H9 (cell line): ENCODE data around the gene ATG7. TPM values are rescaled to one million over a fixed set of nuclear protein-coding genes. Genes with fewer than 3 reads are reported as not detected.

Source experiments
- DNase-seq: peaks from one replicate; pipeline ENCODE4 v3.0.0-alpha.2; 2017
- H2AFZ ChIP-seq: one replicate; pipeline ENCODE4 v1.6.1; 2013; ENCODE audit warnings: mild to moderate bottlenecking, low read length, control low read depth, moderate library complexity
- H2AK5ac ChIP-seq: 2 replicates; pipeline ENCODE4 v1.6.1; 2013; ENCODE audit warnings: low read length, control low read depth, mixed read lengths; ENCODE audit not compliant: insufficient read length
- H2BK120ac ChIP-seq: one replicate; pipeline ENCODE4 v1.6.1; 2013; ENCODE audit warnings: low read depth, mild to moderate bottlenecking, low read length, control low read depth, inconsistent platforms; ENCODE audit not compliant: poor library complexity, severe bottlenecking
- H2BK12ac ChIP-seq: 2 replicates; pipeline ENCODE4 v1.6.1; 2013; ENCODE audit warnings: low read length, control low read depth, mixed read lengths, low read depth; ENCODE audit not compliant: insufficient read length
- H2BK15ac ChIP-seq: 2 replicates; pipeline ENCODE4 v1.6.1; 2013; ENCODE audit warnings: low read depth, low read length, control low read depth
- H2BK20ac ChIP-seq: one replicate; pipeline ENCODE4 v1.6.1; 2013; ENCODE audit warnings: low read depth, mild to moderate bottlenecking, low read length, control low read depth, inconsistent platforms; ENCODE audit not compliant: poor library complexity, severe bottlenecking
- H2BK5ac ChIP-seq: 2 replicates; pipeline ENCODE4 v1.6.1; 2013; ENCODE audit warnings: low read length, control low read depth, mixed read lengths; ENCODE audit not compliant: insufficient read length
- H3K14ac ChIP-seq: 2 replicates; pipeline ENCODE4 v1.6.1; 2013; ENCODE audit warnings: low read length, control low read depth; ENCODE audit not compliant: insufficient read depth
- H3K18ac ChIP-seq: 2 replicates; pipeline ENCODE4 v1.6.1; 2013; ENCODE audit warnings: low read depth, mild to moderate bottlenecking, mixed read lengths, low read length, control low read depth; ENCODE audit not compliant: insufficient read length
- H3K23ac ChIP-seq: 2 replicates; pipeline ENCODE4 v1.6.1; 2013; ENCODE audit warnings: low read length, control low read depth, mixed read lengths, low read depth; ENCODE audit not compliant: insufficient read length
- H3K23me2 ChIP-seq: 2 replicates; pipeline ENCODE4 v1.6.1; 2013; ENCODE audit warnings: low read depth, mild to moderate bottlenecking, mixed read lengths, low read length, control low read depth; ENCODE audit not compliant: insufficient read length, poor library complexity, severe bottlenecking
- H3K27ac ChIP-seq: 2 replicates; pipeline ENCODE4 v1.5.1; 2013; ENCODE audit warnings: low read length, control low read depth, mixed read lengths, low read depth; ENCODE audit not compliant: insufficient read length
- H3K27me3 ChIP-seq: 2 replicates; pipeline ENCODE4 v1.6.1; 2013; ENCODE audit warnings: low read length, control low read depth, inconsistent platforms; ENCODE audit not compliant: insufficient read depth
- H3K4ac ChIP-seq: 2 replicates; pipeline ENCODE4 v1.6.1; 2013; ENCODE audit warnings: low read depth, mild to moderate bottlenecking, control low read depth, inconsistent platforms, low read length, moderate library complexity
- H3K4me1 ChIP-seq: 2 replicates; pipeline ENCODE4 v1.6.1; 2013; ENCODE audit warnings: low read length, control low read depth, inconsistent platforms; ENCODE audit not compliant: insufficient read depth
- H3K4me2 ChIP-seq: 2 replicates; pipeline ENCODE4 v1.6.1; 2013; ENCODE audit warnings: low read length, control low read depth, mixed read lengths; ENCODE audit not compliant: insufficient read length, insufficient read depth
- H3K56ac ChIP-seq: 2 replicates; pipeline ENCODE4 v1.6.1; 2013; ENCODE audit warnings: low read depth, mild to moderate bottlenecking, mixed read lengths, low read length, control low read depth; ENCODE audit not compliant: insufficient read length
- H3K79me1 ChIP-seq: 2 replicates; pipeline ENCODE4 v1.6.1; 2013; ENCODE audit warnings: low read depth, mild to moderate bottlenecking, moderate library complexity, low read length, control low read depth, inconsistent platforms; ENCODE audit not compliant: insufficient read depth, poor library complexity, severe bottlenecking
- H3K79me2 ChIP-seq: 2 replicates; pipeline ENCODE4 v1.6.1; 2013; ENCODE audit warnings: low read length, control low read depth, inconsistent platforms; ENCODE audit not compliant: insufficient read depth
- H3K9ac ChIP-seq: 2 replicates; pipeline ENCODE4 v1.6.1; 2013; ENCODE audit warnings: low read length, control low read depth, mixed read lengths; ENCODE audit not compliant: insufficient read length; ENCODE audit errors: extremely low read depth
- H3K9me3 ChIP-seq: one replicate; pipeline ENCODE4 v1.6.1; 2013; ENCODE audit warnings: low read depth, low read length, inconsistent platforms; ENCODE audit not compliant: control insufficient read depth
- H3T11ph ChIP-seq: one replicate; pipeline ENCODE4 v1.6.1; 2013; ENCODE audit warnings: mild to moderate bottlenecking, low read length, control low read depth, inconsistent platforms
- H4K20me1 ChIP-seq: one replicate; pipeline ENCODE4 v1.6.1; 2013; ENCODE audit not compliant: control insufficient read depth, insufficient read length, insufficient read depth
- H4K5ac ChIP-seq: 2 replicates; pipeline ENCODE4 v1.6.1; 2013; ENCODE audit warnings: low read depth, mild to moderate bottlenecking, mixed read lengths, low read length, control low read depth; ENCODE audit not compliant: insufficient read length
- H4K8ac ChIP-seq: replicated peaks from 2 replicates; pipeline ENCODE4 v1.6.1; 2013; ENCODE audit warnings: low read length, control low read depth, mixed read lengths, low read depth; ENCODE audit not compliant: insufficient read length
- H4K91ac ChIP-seq: 2 replicates; pipeline ENCODE4 v1.6.1; 2013; ENCODE audit warnings: low read depth, mild to moderate bottlenecking, moderate library complexity, mixed read lengths, low read length, control low read depth; ENCODE audit not compliant: insufficient read length
- H3K27ac Mint-ChIP-seq, 3 experiments: 2 replicates in 2 of 3; 3 replicates in 1 of 3; pipeline ENCODE4 v1.8.0; 2020 to 2021; ENCODE audit warnings: mixed read lengths in 3 of 3, mild to moderate bottlenecking in 1 of 3, moderate library complexity in 1 of 3
- H3K27me3 Mint-ChIP-seq: 2 replicates; pipeline ENCODE4 v1.8.0; 2021; ENCODE audit warnings: low read depth, mild to moderate bottlenecking, moderate library complexity, mixed read lengths
- H3K36me3 Mint-ChIP-seq, 3 experiments: 2 replicates in 2 of 3; 3 replicates in 1 of 3; pipeline ENCODE4 v1.8.0; 2020 to 2021; ENCODE audit warnings: low read depth in 3 of 3, mixed read lengths in 3 of 3; ENCODE audit not compliant: insufficient read depth in 1 of 3
- H3K4me1 Mint-ChIP-seq, 2 experiments: 2 replicates each; pipeline ENCODE4 v1.8.0; 2020; ENCODE audit warnings: mixed read lengths in 2 of 2
- H3K4me3 Mint-ChIP-seq, 2 experiments: 2 replicates in 1 of 2; 3 replicates in 1 of 2; pipeline ENCODE4 v1.8.0; 2020 to 2021; ENCODE audit warnings: mild to moderate bottlenecking in 2 of 2, mixed read lengths in 2 of 2, moderate library complexity in 1 of 2
- H3K9me3 Mint-ChIP-seq, 2 experiments: 2 replicates in 1 of 2; 3 replicates in 1 of 2; pipeline ENCODE4 v1.8.0; 2020; ENCODE audit warnings: mild to moderate bottlenecking in 2 of 2, mixed read lengths in 2 of 2, moderate library complexity in 1 of 2
- WGBS: extraction: QIAGEN DNeasy Blood & Tissue Kit; methylation state at CpG from one replicate; pipeline ENCODE4 v1.1.7; 2013; ENCODE audit warnings: missing lambda C conversion rate, low lambda C conversion rate, mixed read lengths; ENCODE audit not compliant: insufficient read length; ENCODE audit errors: extremely low coverage; 5-methylcytosine and 5-hydroxymethylcytosine counted together
- total RNA-seq: library from RNA; stranded (reverse); gene quantifications from 2 replicates; pipeline ENCODE4 v1.2.1, GENCODE V29; 2021
- TF ChIP-seq, protein P1 (sequence below): fragments of 200-600 bp; sonication (generic); conservative IDR thresholded peaks from 3 replicates; pipeline ENCODE4 v1.8.0; 2021; ENCODE audit warnings: antibody characterized with exemption, mild to moderate bottlenecking

The ATG7 gene
- total RNA-seq, 1 experiment from 2014 or later: 17.9 TPM

DNA sequence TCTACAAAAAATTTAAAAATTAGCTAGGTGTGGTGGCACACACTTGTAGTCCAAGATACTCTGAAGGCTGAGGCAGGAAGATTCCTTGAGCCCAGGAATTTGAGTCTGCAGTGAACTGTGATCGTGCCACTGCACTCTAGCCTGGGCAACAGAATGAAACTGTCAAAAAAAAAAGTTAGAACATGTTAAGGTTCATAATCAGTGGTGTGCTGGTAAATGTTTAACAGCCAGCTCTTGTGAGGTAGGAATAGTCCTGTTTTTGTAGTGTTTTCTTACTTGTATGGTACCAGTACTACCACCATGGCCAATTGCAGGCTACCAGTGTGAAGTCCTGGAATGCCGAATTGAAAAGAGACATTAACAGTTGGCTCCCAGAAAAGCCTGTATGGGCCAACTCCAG, 50.7 kb downstream of the ATG7 start:
- no peak overlapping the region for H3K23ac ChIP-seq
- no peak overlapping the region for H4K8ac ChIP-seq
- H3K79me2 ChIP-seq: no peaks in the 10 kb centered on the region
- no peak overlapping the region for H2BK5ac ChIP-seq
- H3K14ac ChIP-seq: no peak overlapping the region
- no peak for DNase-seq
- Mint-ChIP-seq H3K27me3 (no peaks in the 10 kb centered on the region), H3K36me3 (peaks cover 0 to 20% (median 0%) of the 10 kb centered on the region in 3 experiments; a peak in 3 of 7 replicates), H3K9me3 (no peaks in the 10 kb centered on the region), H3K4me1 (peaks cover 0 to 2% of the 10 kb centered on the region in 2 experiments; a peak in 1 of 4 replicates), H3K27ac (no peak overlapping the region), H3K4me3 (no peak overlapping the region)
- H2AFZ ChIP-seq: no peak overlapping the region
- no peaks in the 10 kb centered on the region for H4K20me1 ChIP-seq
- H3K9me3 ChIP-seq: no peaks in the 10 kb centered on the region
- H2AK5ac ChIP-seq: no peak overlapping the region
- no peak overlapping the region for H2BK120ac ChIP-seq
- WGBS: no CpG with 5 or more reads among the region's 2 CpGs
- TF ChIP-seq, protein P1, sequence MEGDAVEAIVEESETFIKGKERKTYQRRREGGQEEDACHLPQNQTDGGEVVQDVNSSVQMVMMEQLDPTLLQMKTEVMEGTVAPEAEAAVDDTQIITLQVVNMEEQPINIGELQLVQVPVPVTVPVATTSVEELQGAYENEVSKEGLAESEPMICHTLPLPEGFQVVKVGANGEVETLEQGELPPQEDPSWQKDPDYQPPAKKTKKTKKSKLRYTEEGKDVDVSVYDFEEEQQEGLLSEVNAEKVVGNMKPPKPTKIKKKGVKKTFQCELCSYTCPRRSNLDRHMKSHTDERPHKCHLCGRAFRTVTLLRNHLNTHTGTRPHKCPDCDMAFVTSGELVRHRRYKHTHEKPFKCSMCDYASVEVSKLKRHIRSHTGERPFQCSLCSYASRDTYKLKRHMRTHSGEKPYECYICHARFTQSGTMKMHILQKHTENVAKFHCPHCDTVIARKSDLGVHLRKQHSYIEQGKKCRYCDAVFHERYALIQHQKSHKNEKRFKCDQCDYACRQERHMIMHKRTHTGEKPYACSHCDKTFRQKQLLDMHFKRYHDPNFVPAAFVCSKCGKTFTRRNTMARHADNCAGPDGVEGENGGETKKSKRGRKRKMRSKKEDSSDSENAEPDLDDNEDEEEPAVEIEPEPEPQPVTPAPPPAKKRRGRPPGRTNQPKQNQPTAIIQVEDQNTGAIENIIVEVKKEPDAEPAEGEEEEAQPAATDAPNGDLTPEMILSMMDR: no peak
- H4K91ac ChIP-seq: no peak overlapping the region
- no peaks in the 10 kb centered on the region for H3K4me1 ChIP-seq
- H3K4me2 ChIP-seq: no peak overlapping the region
- H4K5ac ChIP-seq: no peak overlapping the region
- no peak overlapping the region for H2BK20ac ChIP-seq
- H3K56ac ChIP-seq: no peak overlapping the region
- no peak overlapping the region for H2BK15ac ChIP-seq
- no peak overlapping the region for H3K27ac ChIP-seq
- H3K27me3 ChIP-seq: no peaks in the 10 kb centered on the region
- H3K9ac ChIP-seq: no peak overlapping the region
- H3K4ac ChIP-seq: no peak overlapping the region
- no peak overlapping the region for H3T11ph ChIP-seq
- no peak overlapping the region for H3K18ac ChIP-seq
- no peaks in the 10 kb centered on the region for H3K79me1 ChIP-seq
- H2BK12ac ChIP-seq: no peak overlapping the region
- H3K23me2 ChIP-seq: no peaks in the 10 kb centered on the region
